Cardiac fibroblast (primary cell): ENCODE results near the gene CACHD1.

Source experiments
- DNase-seq, 2 donors: peaks; one replicate each; pipeline versions ENCODE4 v3.0.0 to v3.0.0-alpha.2; 2010; ENCODE audit warnings: low read depth in 2 of 2
- H3K4me3 ChIP-seq, 2 donors: replicated peaks in 1 of 2; 1 replicate in 1 of 2; 2 replicates in 1 of 2; pipeline ENCODE4 v1.5.1; 2011; ENCODE audit warnings: low read depth in 2 of 2, low read length in 2 of 2, mild to moderate bottlenecking in 2 of 2, moderate library complexity in 1 of 2
- CTCF ChIP-seq: IDR thresholded peaks from one replicate; pipeline ENCODE4 v1.5.1; 2011; ENCODE audit warnings: low read depth, mild to moderate bottlenecking, low read length, inconsistent platforms

CACHD1 gene

GRCh38 chr1:64469977-64470664 is at the start of gene CACHD1:
Gene CACHD1 (plus strand): TSS chr1:64470129. CDS start chr1:64470745, 616 bp downstream.
- peak; percentile 54 for TF ChIP-seq CTCF
- peak; percentile 84 for DNase-seq
- H3K4me3 ChIP-seq: peak within 1 kb of the TSS; percentile 61 to 65

- DNase-seq: peak in 1 of 2 donors; percentile 18
- TF ChIP-seq CTCF: no peak
Measured at GRCh38 chr1:64421377-64421776, 48.6 kb upstream of the CACHD1 start.

GRCh38 chr1:64423526-64423925 is 46.4 kb upstream of the CACHD1 start:
- TF ChIP-seq CTCF: no peak
- no peak overlapping the region for H3K4me3 ChIP-seq
- DNase-seq: peak in 1 of 2 donors; percentile 5

More at GRCh38 chr1:64421377-64421776, 48.6 kb upstream of the CACHD1 start:
- no peak overlapping the region for H3K4me3 ChIP-seq

- no peak for TF ChIP-seq CTCF
- H3K4me3 ChIP-seq: no peak overlapping the region
- no peak for DNase-seq
Measured at GRCh38 chr1:64424412-64424811, 45.5 kb upstream of the CACHD1 start.

GRCh38 chr1:64425521-64425920 is 44.4 kb upstream of the CACHD1 start:
- TF ChIP-seq CTCF: no peak
- DNase-seq: no peak
- H3K4me3 ChIP-seq: no peak overlapping the region

- DNase-seq: no peak
- TF ChIP-seq CTCF: no peak
- H3K4me3 ChIP-seq: no peak overlapping the region
Measured at GRCh38 chr1:64426681-64427080, 43.2 kb upstream of the CACHD1 start.

- H3K4me3 ChIP-seq: no peak overlapping the region
- TF ChIP-seq CTCF: no peak
- no peak for DNase-seq
Measured at GRCh38 chr1:64427879-64428278, 42.0 kb upstream of the CACHD1 start.
